ENCODE results near the gene SZRD1.

SZRD1 gene

DNA sequence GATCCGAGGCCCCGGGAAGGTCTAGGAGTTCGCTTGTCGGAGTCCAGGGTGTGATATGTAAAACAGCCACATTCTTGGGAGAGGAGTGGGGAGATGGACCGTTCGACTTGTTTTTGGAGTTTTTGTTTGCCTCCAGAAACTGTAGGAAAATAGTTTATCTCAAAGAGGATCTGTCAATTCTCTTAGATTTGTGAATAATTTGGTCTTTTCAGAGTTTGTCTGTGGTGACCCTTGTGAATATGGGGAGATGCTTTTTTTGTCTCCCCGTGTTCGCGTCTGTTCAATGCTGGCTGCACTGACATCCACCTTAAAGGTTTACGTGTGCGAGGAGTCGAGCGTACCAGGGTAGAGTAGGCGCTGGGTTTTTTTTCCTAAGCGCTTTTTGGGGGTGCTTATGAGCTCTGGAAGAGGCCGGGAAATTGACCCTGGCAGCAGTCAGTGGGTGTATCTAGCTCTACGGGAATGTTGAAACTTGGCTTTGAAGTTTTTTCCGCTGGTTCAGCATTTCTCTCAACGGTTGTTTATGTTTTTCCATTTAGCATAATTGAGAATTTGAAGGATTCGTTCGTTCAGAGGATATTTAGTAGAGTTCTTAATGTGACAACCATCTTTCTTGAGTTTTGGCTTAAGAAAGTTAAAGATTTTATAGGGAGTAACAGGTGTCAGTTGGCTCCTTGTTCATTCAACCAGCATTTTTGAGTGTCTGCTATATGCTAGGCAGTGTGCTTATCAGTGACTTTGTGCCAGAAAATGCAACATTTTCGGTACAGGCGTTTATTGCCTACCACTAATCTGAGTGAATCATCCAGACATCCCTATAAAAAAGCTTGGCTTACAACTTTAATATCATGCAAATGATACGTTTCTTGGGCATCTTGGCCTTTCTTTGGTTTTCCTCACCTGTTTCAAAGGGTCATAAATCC lies 1.2 kb downstream of the SZRD1 start:
- DNase-seq = no peak

DNA sequence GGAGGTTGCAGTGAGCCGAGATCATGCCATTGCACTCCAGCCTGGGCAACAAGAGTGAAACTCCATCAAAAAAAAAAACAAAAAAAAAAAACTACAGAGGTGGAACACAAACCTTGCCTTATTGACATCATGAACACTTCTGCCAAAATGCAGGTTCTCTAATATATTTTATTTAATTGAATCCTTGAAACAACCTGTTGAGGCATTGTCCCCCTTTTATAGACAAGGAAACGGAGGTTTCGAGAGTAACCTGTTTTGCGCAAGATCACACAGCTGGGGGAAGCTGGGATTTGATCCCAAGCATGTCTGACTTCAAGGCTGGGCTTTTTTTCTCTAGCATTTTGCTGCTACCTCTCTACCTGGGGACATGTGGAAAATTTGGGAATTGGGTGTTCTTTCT lies 2.8 kb downstream of the SZRD1 start:
- no peak for DNase-seq

DNA sequence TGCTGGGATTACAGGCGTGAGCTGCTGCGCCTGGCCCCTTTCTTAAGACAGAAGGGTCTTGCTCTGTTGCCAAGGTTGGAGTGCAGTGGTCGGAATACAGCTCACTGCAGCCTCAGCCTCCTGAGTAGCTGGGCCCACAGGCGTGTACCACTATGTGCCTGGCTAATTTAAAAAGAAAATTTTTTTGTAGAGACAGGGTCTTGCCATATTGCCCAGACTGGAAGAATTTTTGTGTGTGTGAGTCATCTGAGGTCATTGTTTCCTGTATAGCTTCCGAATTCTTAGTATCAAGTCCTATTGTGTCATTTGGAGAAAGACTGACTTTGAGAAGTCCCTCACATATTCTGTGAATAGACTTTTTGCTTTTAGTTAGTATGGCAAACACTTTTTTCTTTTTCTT lies 4.7 kb downstream of the SZRD1 start:
- DNase-seq = no peak

DNA sequence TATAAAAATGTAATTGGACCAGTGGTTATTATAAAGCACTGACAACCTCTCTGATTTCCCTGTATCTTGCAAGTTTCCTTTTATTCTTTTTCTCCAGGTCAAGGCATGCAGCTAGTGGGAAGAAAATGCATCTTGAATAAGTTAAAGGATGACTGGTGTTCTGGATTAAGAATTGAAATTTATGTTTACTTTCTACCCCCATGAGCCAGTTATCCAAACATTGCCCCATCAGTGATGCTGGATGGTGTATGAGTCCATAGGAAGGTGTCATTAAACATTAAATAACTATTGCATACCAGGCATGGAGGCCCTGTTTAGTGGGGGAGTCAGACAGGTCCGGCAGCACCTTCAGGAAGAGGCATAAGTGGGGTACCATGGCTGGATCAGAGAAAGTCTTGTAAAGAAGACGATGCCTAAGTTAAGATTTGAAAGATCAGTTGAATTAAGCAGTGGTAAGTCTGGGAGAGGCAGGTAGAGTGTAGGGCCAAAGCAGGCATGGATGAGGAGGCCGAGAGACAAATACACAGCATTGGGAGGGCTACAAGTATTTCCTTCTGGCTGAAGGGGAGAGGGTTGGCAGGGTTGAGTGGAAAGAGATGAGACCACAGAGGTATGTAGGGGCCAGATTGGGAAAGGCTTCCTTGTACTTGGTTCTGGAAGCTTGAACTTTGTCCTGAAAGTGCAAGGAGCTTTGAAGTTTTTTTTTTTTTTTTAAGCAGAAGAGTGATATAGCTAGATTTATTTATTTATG lies 5.7 kb downstream of the SZRD1 start:
- no peak for DNase-seq

DNA sequence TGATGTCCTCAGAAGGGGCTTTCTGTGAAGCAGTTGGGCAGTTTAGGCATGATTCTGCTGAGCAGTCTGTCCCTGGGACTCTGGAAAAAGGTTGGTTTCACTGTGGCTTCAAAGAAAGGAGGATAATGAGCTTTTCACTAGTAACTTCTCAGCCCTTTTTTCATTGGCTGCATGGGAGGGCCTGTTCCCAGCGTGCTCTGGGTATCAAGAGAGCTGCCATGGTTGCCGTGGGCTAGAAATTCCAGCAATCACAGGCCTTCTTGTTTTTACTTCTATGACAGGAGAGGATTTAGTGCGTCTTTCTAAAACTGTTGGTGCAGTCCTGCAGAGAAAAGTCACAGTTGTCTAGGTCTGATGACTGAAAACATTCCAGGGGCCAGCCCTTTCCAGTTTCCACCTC lies 7.2 kb downstream of the SZRD1 start:
- DNase-seq = no peak

DNA sequence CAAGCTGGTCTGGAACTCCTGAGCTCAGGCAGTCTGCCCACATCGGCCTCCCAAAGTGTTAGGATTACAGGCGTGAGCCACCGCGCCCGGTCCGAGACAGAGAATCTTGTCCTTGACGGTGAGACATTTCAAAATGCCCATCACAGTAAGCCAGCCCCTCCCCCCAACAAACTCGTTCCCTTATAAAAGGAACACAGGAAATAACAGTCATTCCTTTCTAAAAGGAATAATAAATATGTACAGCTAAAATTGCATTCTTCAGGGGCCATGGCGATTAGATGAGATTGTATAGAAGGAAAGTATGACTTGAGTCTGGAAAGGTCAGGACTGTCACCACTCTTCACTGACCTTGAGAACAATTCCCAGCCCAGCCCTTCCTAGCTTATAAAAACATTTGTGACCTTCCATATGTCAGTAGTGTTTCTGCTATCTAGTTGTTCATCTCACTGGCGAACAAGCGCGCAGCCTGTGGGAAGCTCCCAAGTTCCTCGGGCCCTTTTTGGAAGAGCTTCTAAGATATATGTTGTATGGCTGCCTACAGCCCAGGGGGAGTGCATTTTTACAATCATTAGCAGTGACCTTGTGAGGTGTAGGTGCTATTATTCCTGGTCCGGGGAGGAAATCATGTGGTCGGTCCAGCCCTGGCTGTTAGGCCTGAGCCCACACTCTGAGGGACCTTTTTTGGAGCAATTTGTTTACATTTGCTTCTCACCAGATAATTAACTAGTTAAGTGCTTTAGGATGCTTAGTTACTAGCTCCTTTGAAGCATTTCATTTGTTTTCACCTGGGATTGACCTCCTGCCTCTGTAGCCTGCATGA lies 8.7 kb downstream of the SZRD1 start:
- DNase-seq = no peak

DNA sequence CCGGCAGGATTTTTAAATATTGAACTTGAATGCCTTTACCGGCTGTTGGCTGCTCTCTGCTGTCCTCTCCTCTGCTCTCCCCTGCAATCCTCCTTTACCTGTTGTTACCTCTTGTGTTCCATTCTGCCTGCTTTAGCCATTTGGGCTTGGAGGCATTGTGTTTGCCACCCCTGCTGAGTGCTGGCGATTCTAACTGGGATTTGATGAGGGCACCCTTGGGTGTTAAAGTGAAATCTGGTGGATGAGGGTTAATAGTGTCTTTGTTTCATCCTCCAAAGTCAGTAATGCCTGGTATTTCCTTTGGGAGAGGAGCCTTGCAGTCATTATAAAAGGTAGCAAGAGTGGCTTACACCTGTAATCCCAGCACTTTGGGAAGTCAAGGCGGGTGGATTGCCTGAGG lies 9.9 kb downstream of the SZRD1 start:
- no peak for DNase-seq

DNA sequence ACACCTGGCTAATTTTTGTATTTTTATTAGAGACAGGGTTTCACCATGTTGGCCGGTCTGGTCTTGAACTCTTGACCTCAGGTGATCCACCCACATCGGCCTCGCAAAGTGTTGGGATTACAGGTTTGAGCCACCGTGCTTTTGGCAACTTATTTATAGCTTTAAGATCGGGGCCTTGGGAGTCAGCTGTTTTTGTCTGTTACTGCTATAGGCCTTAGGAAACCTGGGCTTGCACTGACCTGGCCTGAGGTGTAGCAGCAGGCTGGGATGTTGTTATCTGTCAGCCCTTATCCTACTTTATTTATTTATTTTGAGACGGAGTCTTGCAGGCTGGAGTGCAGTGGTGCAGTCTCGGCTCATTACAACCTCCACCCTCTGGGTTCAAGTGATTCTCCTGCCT lies 11.4 kb downstream of the SZRD1 start:
- no peak for DNase-seq

DNA sequence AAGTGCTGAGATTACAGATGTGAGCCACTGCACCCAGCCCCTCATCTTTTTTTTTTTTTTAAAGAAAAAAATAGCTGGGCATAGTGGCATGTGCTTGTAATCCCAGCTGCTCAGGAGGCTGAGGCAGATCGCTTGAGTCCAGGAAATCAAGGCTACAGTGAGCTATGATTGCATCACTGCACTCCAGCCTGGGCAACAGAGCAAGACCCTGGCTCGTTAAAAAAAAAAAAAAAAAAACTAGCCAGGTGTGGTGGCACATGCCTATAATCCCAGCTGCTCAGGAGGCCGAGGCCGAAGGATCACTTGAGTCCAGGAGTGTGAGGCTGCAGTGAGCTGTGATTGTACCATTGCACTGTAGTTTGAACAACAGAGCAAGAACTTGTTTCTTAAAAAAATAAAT lies 13.8 kb downstream of the SZRD1 start:
- DNase-seq = no peak

DNA sequence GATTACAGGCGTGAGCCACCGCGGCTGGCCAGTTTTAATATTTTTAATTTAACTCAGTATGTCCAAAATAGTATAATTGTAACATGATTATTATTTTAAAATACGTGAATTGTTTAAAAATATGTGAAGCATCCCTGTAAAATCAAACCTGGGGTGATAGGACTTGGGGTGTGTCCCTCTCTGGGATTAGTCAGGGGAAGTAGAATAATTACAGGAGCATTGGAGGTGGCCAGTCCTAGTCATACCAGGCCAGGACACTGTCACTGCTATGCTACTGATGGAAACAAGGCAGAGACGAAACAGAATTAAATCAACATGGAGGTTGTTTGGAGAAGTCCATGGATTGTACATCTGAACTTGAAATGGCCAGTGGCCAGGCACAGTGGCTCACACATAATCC lies 16.8 kb downstream of the SZRD1 start:
- no peak for DNase-seq

DNA sequence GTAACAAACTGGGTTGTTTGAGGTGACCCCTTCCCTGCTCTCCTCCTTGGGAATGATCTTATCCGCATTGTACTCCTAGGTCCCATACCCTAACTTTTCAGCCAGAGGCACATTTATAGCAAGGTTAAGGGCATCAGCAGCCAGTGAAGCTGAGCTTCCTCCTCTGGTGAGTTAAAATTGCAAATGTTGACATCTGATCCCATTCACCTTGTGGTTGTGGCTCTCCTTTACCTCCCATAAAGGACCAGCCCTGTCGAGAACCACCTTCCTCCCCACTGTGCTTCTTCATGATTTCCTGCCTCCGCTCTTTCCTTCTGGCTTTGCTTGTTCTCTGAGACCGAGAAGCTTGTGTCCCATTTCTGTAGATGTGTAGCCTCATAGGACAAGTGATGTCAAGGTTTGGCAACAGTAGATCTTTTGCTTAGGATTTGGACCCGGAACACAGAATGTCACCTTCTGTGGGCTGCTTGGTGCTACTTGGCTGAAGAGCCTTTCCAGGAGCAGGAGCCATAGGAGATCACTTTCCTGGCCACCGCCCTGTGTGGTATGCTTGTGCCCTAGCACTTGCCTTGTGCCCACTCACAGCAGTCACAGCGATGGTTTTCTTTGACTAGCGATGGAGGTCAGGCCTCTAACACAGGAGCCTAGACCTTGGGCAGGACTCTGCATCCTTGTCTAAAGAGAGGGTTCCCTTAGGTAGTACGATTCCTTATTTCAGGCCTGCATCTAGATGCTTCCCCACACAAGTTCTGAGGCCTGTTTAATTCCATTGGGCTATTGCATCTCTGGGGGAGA lies 18.8 kb downstream of the SZRD1 start:
- DNase-seq = no peak

DNA sequence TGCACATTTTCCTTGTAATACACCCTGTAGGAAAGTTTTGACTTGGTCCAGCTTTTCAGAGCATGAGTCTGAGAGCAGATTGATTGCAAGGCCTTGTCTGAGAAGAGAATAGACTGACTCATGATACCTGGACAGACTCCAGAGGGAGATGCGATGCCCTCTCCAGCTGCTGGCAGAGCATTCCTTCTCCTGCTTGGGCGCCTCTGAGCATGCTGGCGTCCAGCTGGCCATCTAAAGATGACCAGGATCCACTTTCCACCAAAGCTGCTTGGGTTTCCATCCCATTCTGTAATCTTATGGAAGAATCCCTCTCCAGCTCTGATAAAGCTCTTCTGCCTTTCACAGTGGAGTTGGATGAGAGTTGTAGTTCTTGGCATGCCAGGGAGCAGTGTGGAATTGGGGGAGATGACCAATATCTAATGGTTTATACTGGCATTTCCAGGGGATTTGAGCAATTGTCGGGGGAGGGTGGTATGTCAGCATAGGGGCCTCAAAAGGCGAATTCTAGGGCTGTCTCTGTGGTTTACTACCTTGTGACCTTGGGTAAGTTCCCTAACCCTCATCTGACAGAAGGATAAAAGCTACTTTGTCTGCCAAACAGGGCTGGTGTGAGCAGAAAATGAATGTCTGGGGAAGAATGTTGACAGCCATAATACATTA lies 19.5 kb downstream of the SZRD1 start:
- no peak for DNase-seq

DNA sequence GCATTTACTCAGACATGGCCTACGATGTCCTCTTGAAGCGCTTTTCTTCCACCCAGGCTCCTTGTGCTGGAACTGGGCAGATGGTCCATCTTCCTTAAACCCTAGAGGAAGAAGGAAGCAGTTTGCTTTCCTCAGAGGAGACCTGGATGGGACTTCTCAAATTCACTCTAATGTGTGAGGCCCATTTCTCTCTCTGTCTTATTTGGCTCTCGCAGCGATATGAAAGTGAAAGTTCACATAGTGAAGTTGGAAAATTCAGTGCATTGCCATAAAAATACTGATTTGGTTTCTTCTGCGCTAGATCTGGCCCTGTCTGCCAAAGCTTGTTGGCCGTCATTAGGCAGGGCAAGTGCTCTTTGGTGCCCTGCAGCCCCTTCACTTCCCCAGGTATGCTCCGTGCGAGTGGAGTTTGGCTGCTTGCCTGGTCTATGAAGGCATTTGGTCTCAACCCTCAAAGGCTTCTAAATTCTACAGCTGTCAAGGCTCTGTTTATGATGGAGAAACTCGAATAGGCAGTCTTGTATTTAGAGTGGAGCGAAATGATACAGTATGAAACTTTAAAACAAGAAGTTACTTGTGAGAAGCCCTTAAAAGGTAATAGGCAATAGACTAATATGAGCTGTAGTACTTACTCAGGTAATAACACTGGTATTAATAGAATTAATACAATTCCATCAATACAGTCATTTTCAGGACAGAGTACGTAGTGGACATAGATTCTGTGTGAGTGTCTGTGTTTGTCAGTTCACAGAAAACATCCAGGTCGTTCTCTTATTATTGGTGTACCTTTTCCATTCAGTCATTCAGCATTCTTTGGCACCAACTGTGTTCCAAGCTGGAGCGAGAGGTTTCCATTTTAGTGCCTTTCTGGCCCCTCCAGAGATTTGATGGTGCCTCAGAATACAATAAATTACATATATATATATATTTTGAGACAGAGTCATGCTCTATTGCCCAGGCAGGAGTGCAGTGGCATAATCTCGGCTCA lies 20.5 kb downstream of the SZRD1 start:
- DNase-seq = no peak

DNA sequence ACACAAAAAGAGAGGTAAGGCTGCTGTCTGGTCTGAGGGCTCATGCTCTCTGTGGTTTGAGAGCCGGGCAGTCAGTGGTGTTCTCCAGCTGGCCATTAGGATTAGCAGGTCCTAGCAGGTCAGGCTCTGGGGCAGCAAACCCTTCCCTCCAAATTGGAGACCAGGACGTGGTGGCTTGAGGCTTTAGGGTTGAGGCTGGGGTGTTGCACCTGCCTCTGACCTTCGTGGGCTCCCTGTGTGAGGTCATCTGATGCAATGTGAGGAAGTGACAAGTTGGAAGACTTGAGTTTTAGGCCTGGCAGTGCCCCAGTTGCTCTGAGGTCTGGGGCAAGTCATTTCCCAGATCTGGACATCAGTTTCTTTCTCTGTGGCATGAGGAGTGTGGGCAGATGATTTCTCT lies 24.4 kb downstream of the SZRD1 start:
- no peak for DNase-seq

DNA sequence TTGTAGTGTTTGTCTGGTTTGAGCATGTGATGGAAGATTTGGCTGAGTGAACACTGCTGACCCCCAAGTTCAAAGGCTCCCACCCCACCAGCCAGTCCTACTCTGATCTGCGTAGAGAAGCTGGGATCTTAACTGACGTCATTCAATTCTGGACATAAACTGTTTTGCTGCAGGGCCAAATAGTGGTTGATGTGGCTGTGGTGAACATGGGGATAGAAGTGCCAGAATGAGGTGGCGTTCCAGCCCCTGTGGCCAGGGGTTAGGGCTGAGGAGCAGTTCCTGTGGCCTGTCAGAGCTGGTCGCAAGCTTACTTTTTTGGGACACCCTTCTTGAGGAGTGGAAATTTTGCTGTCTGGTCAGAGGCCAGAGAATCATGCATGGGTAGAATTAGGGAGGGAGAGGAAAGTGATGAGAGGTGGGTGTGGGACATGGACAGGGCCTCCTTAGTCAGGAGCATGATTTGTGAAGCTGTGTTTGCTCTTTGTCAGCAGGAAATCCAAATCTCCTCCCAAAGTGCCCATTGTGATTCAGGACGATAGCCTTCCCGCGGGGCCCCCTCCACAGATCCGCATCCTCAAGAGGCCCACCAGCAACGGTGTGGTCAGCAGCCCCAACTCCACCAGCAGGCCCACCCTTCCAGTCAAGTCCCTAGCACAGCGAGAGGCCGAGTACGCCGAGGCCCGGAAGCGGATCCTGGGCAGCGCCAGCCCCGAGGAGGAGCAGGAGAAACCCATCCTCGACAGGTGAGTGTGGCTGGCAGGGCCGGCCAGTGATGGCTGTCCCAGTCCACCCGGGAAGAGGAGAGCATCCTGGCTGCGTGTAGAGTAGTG lies 25.9 kb downstream of the SZRD1 start:
- no peak for DNase-seq

DNA sequence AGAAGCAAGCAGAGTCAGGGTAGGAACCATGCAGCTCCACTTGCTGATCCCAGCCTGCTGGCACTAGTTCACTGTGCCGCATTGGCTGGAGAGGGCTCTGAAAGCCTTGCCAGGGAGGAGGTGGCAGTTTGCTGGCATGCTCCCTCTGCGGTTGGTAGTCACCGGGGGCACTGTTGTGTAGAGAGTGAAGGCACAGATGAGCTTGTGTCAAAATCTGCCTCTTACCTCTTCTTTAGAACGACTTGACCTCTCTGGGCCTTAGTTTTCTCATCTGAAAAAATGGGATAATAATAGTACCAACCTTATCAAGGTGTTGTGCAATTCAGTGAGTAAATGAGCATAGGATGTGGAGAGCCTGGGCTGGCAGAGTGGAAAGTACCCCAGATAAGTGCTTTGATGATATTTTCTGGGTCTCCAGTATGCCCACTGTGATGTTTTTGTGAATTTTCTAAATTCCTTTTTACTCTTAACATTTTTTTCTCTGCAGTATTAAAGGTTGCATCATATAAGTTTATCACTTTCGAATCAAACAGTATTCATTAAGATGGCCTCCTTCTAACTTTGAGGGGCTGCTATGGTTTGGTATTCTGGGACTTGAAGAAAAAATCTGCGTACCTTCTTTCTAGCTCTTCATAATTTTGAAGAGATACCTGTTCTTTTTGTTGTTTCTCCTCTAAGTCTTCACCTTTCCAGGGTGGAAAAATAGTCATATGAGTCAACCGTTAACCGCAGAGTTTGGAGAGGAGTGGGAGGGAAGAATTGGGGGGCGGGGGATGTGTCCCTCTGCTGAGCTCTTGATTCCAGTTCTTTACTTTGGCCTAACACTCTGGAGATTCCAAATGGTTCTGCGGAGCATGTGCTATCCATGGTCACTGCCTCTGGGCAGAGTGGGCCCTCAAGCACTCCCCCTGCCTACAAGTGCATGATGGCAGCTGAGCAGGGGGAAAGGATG lies 26.8 kb downstream of the SZRD1 start:
- no peak for DNase-seq

DNA sequence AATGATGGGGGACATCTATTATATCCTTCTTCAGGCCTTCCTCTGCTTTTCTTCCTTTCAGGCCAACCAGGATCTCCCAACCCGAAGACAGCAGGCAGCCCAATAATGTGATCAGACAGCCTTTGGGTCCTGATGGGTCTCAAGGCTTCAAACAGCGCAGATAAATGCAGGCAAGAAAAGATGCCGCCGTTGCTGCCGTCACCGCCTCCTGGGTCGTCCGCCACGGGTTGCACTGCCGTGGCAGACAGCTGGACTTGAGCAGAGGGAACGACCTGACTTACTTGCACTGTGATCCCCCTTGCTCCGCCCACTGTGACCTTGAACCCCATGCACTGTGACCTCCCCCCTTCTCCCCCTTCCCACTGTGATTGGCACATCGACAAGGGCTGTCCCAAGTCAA lies 27.9 kb downstream of the SZRD1 start:
- DNase-seq = no peak

DNA sequence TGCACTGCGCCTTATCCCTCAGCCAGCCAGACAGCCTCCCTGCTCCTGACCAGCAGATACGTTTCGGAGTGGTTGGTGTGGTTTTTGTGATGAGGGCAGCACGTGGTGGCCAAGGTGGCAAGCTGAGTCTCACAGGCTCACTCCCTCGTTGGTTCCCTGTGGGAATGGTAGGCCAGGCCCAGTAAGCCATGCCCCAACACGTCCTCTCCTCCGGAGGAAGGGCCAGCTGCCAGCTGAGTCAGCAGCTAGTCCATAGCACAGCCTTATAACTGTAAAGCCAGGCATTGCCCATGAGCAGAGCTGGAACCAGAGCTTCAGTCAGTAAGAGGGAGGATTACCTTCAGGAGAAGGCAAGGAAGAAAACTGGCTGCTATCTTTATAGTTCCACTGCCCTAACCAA lies 29.5 kb downstream of the SZRD1 start:
- DNase-seq = no peak

DNA sequence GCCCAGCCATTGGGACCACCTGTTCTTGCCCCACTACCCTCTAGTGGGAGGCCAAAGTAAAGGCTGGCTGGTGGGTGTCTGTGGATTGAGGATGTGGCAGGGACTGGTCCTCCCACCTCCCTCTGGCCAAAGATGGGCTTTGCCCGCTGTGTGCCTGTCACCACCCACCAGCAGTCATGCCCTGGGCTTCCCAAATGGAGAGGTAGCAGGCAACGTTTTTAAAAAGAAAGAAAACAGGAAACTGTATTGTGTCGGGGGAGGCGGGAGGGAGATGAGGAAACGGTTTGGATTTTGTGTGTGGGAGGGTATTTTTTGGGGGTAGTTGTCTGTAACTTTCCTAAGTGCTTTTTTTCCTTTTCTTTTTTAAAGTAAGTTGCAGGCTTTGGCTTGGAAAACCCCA lies 30.1 kb downstream of the SZRD1 start:
- no peak for DNase-seq
